IPS-NIHi7 (cell line): ENCODE results near the gene SIPA1L3.
"Not testable (repeated sequence)": the region's sequence is repeated elsewhere in the genome, so short reads cannot be mapped to it uniquely, and the experiment has no call there.

Experiments
- DNase-seq: peaks from one replicate; pipeline ENCODE4 v3.0.0; 2012; ENCODE audit warnings: mixed read lengths; ENCODE audit errors: extremely low spot score

SIPA1L3 gene

GRCh38 chr19:38022791-38023670 is 116.0 kb downstream of the SIPA1L3 start:
- DNase-seq = no peak

GRCh38 chr19:38023671-38024541 is 116.9 kb downstream of the SIPA1L3 start:
- DNase-seq = no peak

GRCh38 chr19:38024992-38025908 is 118.2 kb downstream of the SIPA1L3 start:
- peak; percentile 61 for DNase-seq

- no peak for DNase-seq
Measured at GRCh38 chr19:38025909-38026307, 118.9 kb downstream of the SIPA1L3 start.

- no peak for DNase-seq
Measured at GRCh38 chr19:38028913-38029510, 122.0 kb downstream of the SIPA1L3 start.

- DNase-seq = not testable (repeated sequence)
Measured at GRCh38 chr19:38030001-38030400, 123.0 kb downstream of the SIPA1L3 start.

GRCh38 chr19:38030686-38031422 is 123.8 kb downstream of the SIPA1L3 start:
- no peak for DNase-seq

GRCh38 chr19:38031423-38031770 is 124.4 kb downstream of the SIPA1L3 start:
- no peak for DNase-seq

GRCh38 chr19:38032151-38032550 is 125.1 kb downstream of the SIPA1L3 start:
- DNase-seq = no peak

GRCh38 chr19:38032951-38033350 is 125.9 kb downstream of the SIPA1L3 start:
- DNase-seq = no peak

- DNase-seq = peak; percentile 59
Measured at GRCh38 chr19:38033658-38034491, 126.9 kb downstream of the SIPA1L3 start.

GRCh38 chr19:38034492-38034860 is 127.5 kb downstream of the SIPA1L3 start:
- DNase-seq = no peak

- no peak for DNase-seq
Measured at GRCh38 chr19:38035515-38036495, 128.8 kb downstream of the SIPA1L3 start.

GRCh38 chr19:38036707-38037611 is 130.0 kb downstream of the SIPA1L3 start:
- DNase-seq = no peak

- DNase-seq = no peak
Measured at GRCh38 chr19:38039966-38040365, 133.0 kb downstream of the SIPA1L3 start.

GRCh38 chr19:38042132-38042531 is 135.1 kb downstream of the SIPA1L3 start:
- no peak for DNase-seq

- peak; percentile 50 for DNase-seq
Measured at GRCh38 chr19:38043649-38044144, 136.7 kb downstream of the SIPA1L3 start.
